OCI-LY3 (cell line): Measurements from ENCODE around the gene RAPGEF2.

Source experiments
- H2AFZ ChIP-seq: fragments of 200-600, 300-600 bp; shearing (Covaris generic); 2 replicates; pipeline ENCODE4 v1.6.0; 2014; ENCODE audit warnings: antibody characterized with exemption, low read depth, low read length
- H3K27ac ChIP-seq: fragments of 200-600, 300-600 bp; sonication (generic); 2 replicates; pipeline ENCODE4 v1.5.1; 2014; ENCODE audit warnings: mild to moderate bottlenecking, low read length, moderate library complexity, mixed read lengths
- H3K27me3 ChIP-seq: fragments of 200-600, 300-600 bp; sonication (generic); 2 replicates; pipeline ENCODE4 v1.6.1; 2014; ENCODE audit warnings: low read depth, low read length, mixed read lengths
- H3K36me3 ChIP-seq: fragments of 200-600, 300-600 bp; sonication (generic); replicated peaks from 2 replicates; pipeline ENCODE3; 2014; ENCODE audit warnings: low read depth, low read length, mixed read lengths
- H3K4me1 ChIP-seq: fragments of 300-600, 200-600 bp; sonication (generic); 2 replicates; pipeline ENCODE4 v1.6.1; 2014; ENCODE audit warnings: low read length, mixed read lengths
- H3K4me2 ChIP-seq: fragments of 200-600, 300-600 bp; sonication (generic); 2 replicates; pipeline ENCODE4 v1.6.1; 2014; ENCODE audit warnings: low read length, mixed read lengths
- H3K4me3 ChIP-seq: fragments of 300-600, 200-600 bp; sonication (generic); 2 replicates; pipeline ENCODE4 v1.5.1; 2014; ENCODE audit warnings: antibody characterized with exemption, mild to moderate bottlenecking, low read length, moderate library complexity
- H3K79me2 ChIP-seq: fragments of 300-600, 200-600 bp; shearing (Covaris generic); 2 replicates; pipeline ENCODE4 v1.6.1; 2014; ENCODE audit warnings: mild to moderate bottlenecking, low read length, mixed read lengths
- H3K9ac ChIP-seq: fragments of 300-600, 200-600 bp; shearing (Covaris generic); 2 replicates; pipeline ENCODE4 v1.6.0; 2014; ENCODE audit warnings: mild to moderate bottlenecking, low read length, moderate library complexity
- H3K9me3 ChIP-seq: fragments of 200-600, 300-600 bp; shearing (Covaris generic); 2 replicates; pipeline ENCODE4 v1.6.1; 2014; ENCODE audit warnings: low read length, mixed read lengths; ENCODE audit not compliant: insufficient read depth
- H4K20me1 ChIP-seq: fragments of 200-600, 300-600 bp; sonication (generic); 2 replicates; pipeline ENCODE4 v1.6.1; 2016; ENCODE audit warnings: low read length, mixed read lengths; ENCODE audit not compliant: insufficient read depth
- EZH2phosphoT487 ChIP-seq: fragments of 200-600 bp; shearing (Covaris generic); IDR thresholded peaks from 2 replicates; pipeline ENCODE4 v1.6.1; 2018; ENCODE audit warnings: antibody characterized with exemption, mixed run types, low read depth
- TF ChIP-seq, protein P1 (sequence below): fragments of 200-600, 300-600 bp; sonication (generic); IDR thresholded peaks from 2 replicates; pipeline ENCODE4 v1.5.1; 2014; ENCODE audit warnings: antibody characterized with exemption, low read length, low read depth

Gene RAPGEF2

DNA sequence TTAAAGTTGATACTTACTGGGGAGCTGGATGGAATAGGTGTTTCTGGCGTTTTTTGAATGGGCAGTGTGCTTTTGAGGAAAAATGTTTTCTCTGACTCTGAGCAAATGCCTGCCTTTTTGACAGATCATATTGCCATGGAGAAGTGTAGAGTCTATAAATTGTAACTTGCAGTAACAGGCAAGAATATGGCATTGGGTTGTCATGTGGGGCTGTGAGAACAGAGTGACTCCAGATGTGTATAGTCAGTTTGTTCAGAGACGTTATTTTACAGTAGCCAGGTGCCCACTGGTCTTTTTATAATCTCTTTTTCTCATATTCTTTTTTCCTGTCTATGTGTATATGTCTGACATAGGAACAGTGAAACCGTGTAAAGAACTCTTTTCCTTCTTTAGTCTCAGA lies 40.8 kb downstream of the RAPGEF2 start:
- no peak for TF ChIP-seq EZH2phosphoT487
- TF ChIP-seq, protein P1, sequence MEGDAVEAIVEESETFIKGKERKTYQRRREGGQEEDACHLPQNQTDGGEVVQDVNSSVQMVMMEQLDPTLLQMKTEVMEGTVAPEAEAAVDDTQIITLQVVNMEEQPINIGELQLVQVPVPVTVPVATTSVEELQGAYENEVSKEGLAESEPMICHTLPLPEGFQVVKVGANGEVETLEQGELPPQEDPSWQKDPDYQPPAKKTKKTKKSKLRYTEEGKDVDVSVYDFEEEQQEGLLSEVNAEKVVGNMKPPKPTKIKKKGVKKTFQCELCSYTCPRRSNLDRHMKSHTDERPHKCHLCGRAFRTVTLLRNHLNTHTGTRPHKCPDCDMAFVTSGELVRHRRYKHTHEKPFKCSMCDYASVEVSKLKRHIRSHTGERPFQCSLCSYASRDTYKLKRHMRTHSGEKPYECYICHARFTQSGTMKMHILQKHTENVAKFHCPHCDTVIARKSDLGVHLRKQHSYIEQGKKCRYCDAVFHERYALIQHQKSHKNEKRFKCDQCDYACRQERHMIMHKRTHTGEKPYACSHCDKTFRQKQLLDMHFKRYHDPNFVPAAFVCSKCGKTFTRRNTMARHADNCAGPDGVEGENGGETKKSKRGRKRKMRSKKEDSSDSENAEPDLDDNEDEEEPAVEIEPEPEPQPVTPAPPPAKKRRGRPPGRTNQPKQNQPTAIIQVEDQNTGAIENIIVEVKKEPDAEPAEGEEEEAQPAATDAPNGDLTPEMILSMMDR = no peak
- no peak overlapping the region for H3K4me3 ChIP-seq
- H3K4me2 ChIP-seq = no peak overlapping the region
- peaks cover 9% of the 10 kb centered on the region for H3K4me1 ChIP-seq
- no peaks in the 10 kb centered on the region for H3K36me3 ChIP-seq
- no peak overlapping the region for H3K9ac ChIP-seq
- H3K27ac ChIP-seq = no peak overlapping the region
- H3K9me3 ChIP-seq = no peaks in the 10 kb centered on the region
- H3K79me2 ChIP-seq = no peaks in the 10 kb centered on the region
- no peaks in the 10 kb centered on the region for H3K27me3 ChIP-seq
- no peak overlapping the region for H2AFZ ChIP-seq
- H4K20me1 ChIP-seq = no peaks in the 10 kb centered on the region

DNA sequence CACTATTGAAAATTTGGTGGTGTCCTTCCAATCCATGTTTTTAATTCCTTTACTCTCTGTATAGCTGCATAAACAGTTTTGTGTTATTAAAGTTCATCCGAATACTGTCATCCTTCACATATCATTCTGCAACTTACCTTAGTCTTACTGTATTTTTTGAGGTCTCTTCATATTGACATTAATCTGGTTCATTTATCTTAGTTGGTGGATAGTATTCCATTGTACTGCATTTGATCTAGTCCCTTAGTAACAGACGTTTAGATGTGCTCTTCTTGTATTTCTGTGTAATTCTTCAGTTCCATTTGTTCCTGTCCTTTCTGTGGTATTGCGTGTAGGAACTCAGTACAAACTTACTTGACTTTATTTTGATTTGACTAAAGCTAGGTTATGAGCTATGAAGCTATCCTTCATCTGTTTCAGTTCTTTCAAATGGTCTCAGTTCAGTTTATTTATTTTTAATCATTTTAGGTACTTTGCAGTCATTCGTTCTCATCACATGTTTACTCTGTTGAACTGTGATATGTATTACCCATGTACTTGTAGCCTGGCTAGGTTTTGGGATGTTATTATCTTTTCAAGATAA lies 41.3 kb downstream of the RAPGEF2 start:
- no peak overlapping the region for H2AFZ ChIP-seq
- H3K27ac ChIP-seq = no peak overlapping the region

DNA sequence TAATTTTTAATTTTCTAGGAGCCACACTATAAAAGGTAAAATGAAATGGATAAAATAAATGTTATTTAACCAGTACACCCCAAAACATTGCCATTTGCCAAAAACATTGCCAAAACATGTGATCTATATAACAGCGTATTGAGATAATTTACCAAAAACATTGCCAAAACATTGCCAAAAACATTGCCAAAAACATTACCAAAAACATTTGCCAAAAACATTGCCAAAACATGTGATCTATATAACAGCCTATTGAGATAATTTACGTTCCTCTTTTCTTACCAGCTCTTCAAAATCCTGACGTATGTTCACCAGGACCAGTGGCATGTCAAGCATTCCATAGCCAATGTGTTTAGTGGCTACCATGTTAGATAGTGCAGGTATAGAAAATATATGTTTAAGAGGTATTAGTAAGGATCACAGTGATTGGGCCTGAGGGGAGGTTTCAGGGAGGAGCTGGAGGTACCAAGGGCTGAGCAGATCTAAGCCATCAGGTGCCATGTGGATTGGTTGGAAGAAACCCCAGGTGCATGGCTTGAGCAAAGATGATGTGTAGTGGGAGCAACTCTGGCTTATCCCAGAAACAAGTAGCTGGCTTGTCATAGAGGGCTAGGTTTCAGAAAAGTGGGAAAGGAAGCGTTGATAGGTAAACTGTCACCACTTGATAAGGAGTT lies 42.6 kb downstream of the RAPGEF2 start:
- Histone ChIP-seq H3K4me2 (no peak overlapping the region), H3K36me3 (no peaks in the 10 kb centered on the region), H3K79me2 (no peaks in the 10 kb centered on the region), H4K20me1 (no peaks in the 10 kb centered on the region), H3K4me3 (no peak overlapping the region), H3K27ac (no peak overlapping the region), H2AFZ (no peak overlapping the region), H3K9me3 (no peaks in the 10 kb centered on the region), H3K4me1 (peaks cover 9% of the 10 kb centered on the region), H3K27me3 (no peaks in the 10 kb centered on the region), H3K9ac (no peak overlapping the region)
- TF ChIP-seq, protein P1 = no peak
- TF ChIP-seq EZH2phosphoT487 = no peak

More for the DNA sequence above, 41.3 kb downstream of the RAPGEF2 start:
- no peaks in the 10 kb centered on the region for H3K9me3 ChIP-seq
- no peaks in the 10 kb centered on the region for H3K27me3 ChIP-seq
- peaks cover 9% of the 10 kb centered on the region for H3K4me1 ChIP-seq
- no peaks in the 10 kb centered on the region for H3K79me2 ChIP-seq
- no peaks in the 10 kb centered on the region for H4K20me1 ChIP-seq
- no peak overlapping the region for H3K9ac ChIP-seq
- no peak overlapping the region for H3K4me3 ChIP-seq
- H3K4me2 ChIP-seq = peak overlapping the region; percentile 1; the same call in 1 of the 2 replicates
- H3K36me3 ChIP-seq = no peaks in the 10 kb centered on the region
- no peak for TF ChIP-seq EZH2phosphoT487

DNA sequence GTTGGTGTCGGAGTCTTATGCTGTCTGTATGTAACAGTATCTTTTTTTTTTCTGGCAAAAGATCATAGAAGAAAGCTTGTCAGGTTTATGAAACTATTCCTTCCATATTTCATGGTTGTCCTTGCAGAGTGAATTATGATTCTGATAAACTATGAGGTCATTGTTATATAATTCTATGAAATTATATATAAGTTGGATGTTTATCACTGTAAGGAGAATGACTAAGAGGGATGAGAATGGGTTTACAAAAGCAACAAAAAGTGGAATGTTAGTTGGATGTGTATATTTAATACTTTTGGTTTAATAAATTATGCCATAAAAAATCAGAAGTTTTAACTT lies 43.1 kb downstream of the RAPGEF2 start:
- no peaks in the 10 kb centered on the region for H3K9me3 ChIP-seq
- H3K36me3 ChIP-seq = no peaks in the 10 kb centered on the region
- H3K9ac ChIP-seq = no peak overlapping the region
- no peak overlapping the region for H3K4me3 ChIP-seq
- no peaks in the 10 kb centered on the region; the same call in 1 of the 2 replicates for H4K20me1 ChIP-seq
- no peaks in the 10 kb centered on the region for H3K79me2 ChIP-seq
- no peak overlapping the region for H3K4me2 ChIP-seq
- H3K4me1 ChIP-seq = peaks cover 9% of the 10 kb centered on the region
- H3K27me3 ChIP-seq = no peaks in the 10 kb centered on the region
- H2AFZ ChIP-seq = no peak overlapping the region
- TF ChIP-seq, protein P1 = no peak
- no peak for TF ChIP-seq EZH2phosphoT487
- no peak overlapping the region for H3K27ac ChIP-seq
